Measurements from ENCODE around the gene SERPINE1. TPM values are rescaled to one million over a fixed set of nuclear protein-coding genes. Genes with fewer than 3 reads are reported as not detected.

Gene SERPINE1
- total and polyA plus RNA-seq, 2 of the 13 experiments (the other 11 are each of a cell fraction or from before 2014, with no cell fraction given) = 21.2 to 1,576 TPM

DNA sequence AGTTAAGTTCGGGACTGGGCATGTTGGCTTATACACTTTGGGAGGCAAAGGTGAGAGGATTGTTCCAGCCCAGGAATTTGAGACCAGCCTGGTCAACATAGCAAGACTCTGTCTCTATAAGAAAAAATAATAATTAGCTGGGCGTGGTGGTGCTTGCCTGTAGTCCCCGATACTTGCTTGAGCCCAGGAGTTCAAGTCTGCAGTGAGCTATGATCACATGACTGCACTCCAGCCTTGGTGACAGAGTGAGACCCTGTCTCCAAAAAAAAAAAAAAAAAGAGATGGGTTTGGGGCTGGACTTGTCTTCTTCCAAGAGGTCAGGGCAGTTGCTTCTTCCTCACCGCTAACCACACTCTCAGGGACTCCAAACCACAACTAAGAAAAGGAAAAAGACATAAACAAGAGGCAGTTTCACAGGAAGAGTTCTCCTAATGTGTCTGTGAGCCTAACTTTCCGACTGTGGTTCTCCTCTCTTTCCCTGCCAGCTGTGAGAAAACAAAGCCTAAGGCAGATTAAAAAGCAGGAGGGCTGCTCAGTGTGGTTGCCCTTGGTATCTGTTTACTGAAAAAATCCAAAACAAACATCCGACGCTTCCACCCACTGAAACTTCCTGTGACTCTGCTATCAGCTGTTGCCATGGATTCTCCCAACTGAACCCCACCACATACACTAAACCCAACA lies 2.4 kb upstream of the SERPINE1 start (continued):
- TF ChIP-seq KLF6 (CRISPR knock-in tag; IDR thresholded peaks at IDR 0.05) (no peak), SUZ12 (IDR thresholded peaks at IDR 0.05; ENCODE audit: low read depth, low read length) (no peak), ZNF441 (CRISPR knock-in tag; IDR thresholded peaks at IDR 0.05; ENCODE audit: borderline replicate concordance) (no peak), SRSF4 (IDR thresholded peaks at IDR 0.05; ENCODE audit: low read depth, low read length, poor library complexity, severe bottlenecking) (no peak), ZBTB40 (IDR thresholded peaks at IDR 0.05) (no peak), ZBTB40 (CRISPR knock-in tag; IDR thresholded peaks at IDR 0.05) (no peak), ZBTB14 (CRISPR knock-in tag; IDR thresholded peaks at IDR 0.05) (no peak), RXRA (CRISPR knock-in tag; IDR thresholded peaks at IDR 0.05) (no peak), ZNF432 (CRISPR knock-in tag; IDR thresholded peaks at IDR 0.05; ENCODE audit: borderline replicate concordance) (no peak), STAG1 (CRISPR knock-in tag; IDR thresholded peaks at IDR 0.05) (no peak), MIER3 (CRISPR knock-in tag; IDR thresholded peaks at IDR 0.05; ENCODE audit: borderline replicate concordance) (no peak), ZEB1 (IDR thresholded peaks at IDR 0.05; ENCODE audit: insufficient replicate concordance, low read depth) (no peak), YEATS2 (CRISPR knock-in tag; IDR thresholded peaks at IDR 0.05; ENCODE audit: borderline replicate concordance) (no peak), NCOA5 (CRISPR knock-in tag; IDR thresholded peaks at IDR 0.05) (no peak), CBX1 (IDR thresholded peaks at IDR 0.05; ENCODE audit: low read depth) (no peak)
- TF ChIP-seq, protein P1, sequence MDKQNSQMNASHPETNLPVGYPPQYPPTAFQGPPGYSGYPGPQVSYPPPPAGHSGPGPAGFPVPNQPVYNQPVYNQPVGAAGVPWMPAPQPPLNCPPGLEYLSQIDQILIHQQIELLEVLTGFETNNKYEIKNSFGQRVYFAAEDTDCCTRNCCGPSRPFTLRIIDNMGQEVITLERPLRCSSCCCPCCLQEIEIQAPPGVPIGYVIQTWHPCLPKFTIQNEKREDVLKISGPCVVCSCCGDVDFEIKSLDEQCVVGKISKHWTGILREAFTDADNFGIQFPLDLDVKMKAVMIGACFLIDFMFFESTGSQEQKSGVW (CRISPR knock-in tag; IDR thresholded peaks at IDR 0.05; ENCODE audit: borderline replicate concordance) = no peak

All from HepG2 (cell line).